Motor neuron (in vitro differentiated cells): Measurements from ENCODE around the gene NRIP2. TPM values are rescaled to one million over a fixed set of nuclear protein-coding genes. Genes with fewer than 3 reads are reported as not detected.

Source experiments
- ATAC-seq, 8 experiments: fragments of 200-7000 bp; cut with Tn5 transposase; replicated peaks in 6 of 8; 2 replicates each; pipeline ENCODE4 v1.8.0; 2021; ENCODE audit warnings: mild to moderate bottlenecking in 8 of 8, moderate library complexity in 8 of 8
- H3K27ac ChIP-seq, 2 donors: fragments of 250-450 bp; sonication (Bioruptor Pico); 2 replicates each; pipeline ENCODE4 v1.9.0; 2021; ENCODE audit warnings: antibody characterized with exemption in 2 of 2, mild to moderate bottlenecking in 2 of 2, moderate library complexity in 1 of 2
- H3K4me1 ChIP-seq, 2 donors: fragments of 250-450 bp; sonication (Bioruptor Pico); replicated peaks in 1 of 2; 2 replicates each; pipeline ENCODE4 v1.6.1; 2021; ENCODE audit warnings: antibody characterized with exemption in 2 of 2, mild to moderate bottlenecking in 2 of 2, moderate library complexity in 1 of 2
- H3K4me3 ChIP-seq, 5 donors: fragments of 250-450 bp; sonication (Bioruptor Pico); 2 replicates each; pipeline ENCODE4 v1.9.0; 2021; ENCODE audit warnings: antibody characterized with exemption in 5 of 5, mild to moderate bottlenecking in 5 of 5, moderate library complexity in 4 of 5
- WGBS, 10 experiments: fragments of 450-650 bp; shearing (Covaris generic); methylation state at CpG; one replicate each; pipeline ENCODE4 v1.0.0; 2022; 5-methylcytosine and 5-hydroxymethylcytosine counted together
- in situ Hi-C, 9 experiments: fragments of 400-800 bp; cut with MboI; loops; one replicate each; pipeline ENCODE4 v1.15.0; 2021; ENCODE audit warnings: low sequenced_read_pairs in 9 of 9, low pct_unique_long_range_greater_than_20kb in 2 of 9; ENCODE audit not compliant: unreplicated experiment in 9 of 9
- total RNA-seq, 8 experiments: library from RNA; unstranded; fragments of 300-600 nt; gene quantifications; 2 replicates each; pipeline versions ENCODE4 v1.2.3 to v1.2.4, GENCODE V29; 2022

The NRIP2 gene
- total RNA-seq, 8 experiments from 2014 or later: 1.00 to 4.1 (median 1.7) TPM

DNA sequence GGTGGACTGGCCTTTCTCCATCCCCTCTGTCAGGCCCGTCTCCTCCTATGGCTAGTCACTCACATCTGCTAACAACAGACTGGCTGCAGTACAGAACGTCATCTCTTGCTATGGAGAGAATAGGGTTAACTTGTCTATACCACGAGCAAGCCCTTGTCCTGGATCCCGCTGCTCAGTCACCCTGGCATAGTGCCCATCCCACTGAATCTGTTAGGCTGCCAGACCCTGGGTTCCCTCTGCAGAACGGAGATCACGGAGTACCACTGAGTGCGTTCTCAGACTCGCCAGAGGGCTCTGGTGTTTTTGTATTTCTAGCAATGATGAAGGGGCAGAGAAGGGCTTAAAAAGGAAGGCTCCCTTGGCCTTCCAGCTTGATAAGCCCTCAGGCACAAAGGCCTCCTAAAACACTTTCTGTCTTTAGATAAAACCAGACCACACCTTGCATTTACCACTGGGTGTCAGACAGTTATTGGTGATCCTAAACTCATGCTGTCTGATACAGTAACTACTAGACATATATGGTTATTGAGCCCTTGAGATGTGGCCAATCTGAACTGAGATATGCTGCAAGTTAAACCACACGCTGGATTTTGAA is 6.3 kb upstream of the NRIP2 start:
- Histone ChIP-seq H3K4me3 (no peak overlapping the region), H3K27ac (no peak overlapping the region), H3K4me1 (peaks cover 4 to 7% of the 10 kb centered on the region in 2 donors)
- 59 to 100% (median 78%) methylated on average over 1 to 6 of the region's 9 CpGs; no CpG with 5 or more reads in 3 of the 10 experiments for WGBS, 10 experiments
- in situ Hi-C loops: loop anchor here in 1 of 9 experiments (25.0 kb wide), 1 partner anchor 196 kb away; no protein-coding TSS in a partner anchor
- ATAC-seq: no peak

DNA sequence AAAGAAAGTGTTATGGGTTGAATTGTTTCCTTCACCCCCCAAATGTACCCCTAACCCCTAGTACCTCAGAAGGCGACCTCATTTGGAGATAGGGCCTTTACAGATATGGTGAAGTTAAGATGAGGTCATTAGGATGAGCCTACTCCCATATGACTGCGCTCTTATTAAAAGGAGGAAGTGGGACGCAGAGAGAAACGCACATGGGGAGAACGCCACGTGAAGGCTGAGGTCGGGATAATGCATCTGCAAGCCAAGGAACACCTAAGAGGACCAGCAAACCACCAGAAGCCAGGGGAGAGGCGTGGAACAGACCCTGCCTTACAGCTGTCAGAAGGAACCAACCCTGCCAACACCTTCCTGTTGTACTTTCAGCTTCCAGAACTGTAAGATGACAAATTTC is 1.7 kb upstream of the NRIP2 start:
- H3K4me3 ChIP-seq: no peak overlapping the region
- ATAC-seq: no peak
- H3K27ac ChIP-seq: no peak overlapping the region
- peaks cover 12 to 16% of the 10 kb centered on the region in 2 donors for H3K4me1 ChIP-seq
- in situ Hi-C loops: loop anchor here in 1 of 9 experiments (25.0 kb wide), 1 partner anchor 201 kb away; no protein-coding TSS in a partner anchor
- WGBS, 10 experiments: 69 to 100% (median 91%) methylated on average over 1 to 7 of the region's 8 CpGs; no CpG with 5 or more reads in 3 of the 10 experiments

DNA sequence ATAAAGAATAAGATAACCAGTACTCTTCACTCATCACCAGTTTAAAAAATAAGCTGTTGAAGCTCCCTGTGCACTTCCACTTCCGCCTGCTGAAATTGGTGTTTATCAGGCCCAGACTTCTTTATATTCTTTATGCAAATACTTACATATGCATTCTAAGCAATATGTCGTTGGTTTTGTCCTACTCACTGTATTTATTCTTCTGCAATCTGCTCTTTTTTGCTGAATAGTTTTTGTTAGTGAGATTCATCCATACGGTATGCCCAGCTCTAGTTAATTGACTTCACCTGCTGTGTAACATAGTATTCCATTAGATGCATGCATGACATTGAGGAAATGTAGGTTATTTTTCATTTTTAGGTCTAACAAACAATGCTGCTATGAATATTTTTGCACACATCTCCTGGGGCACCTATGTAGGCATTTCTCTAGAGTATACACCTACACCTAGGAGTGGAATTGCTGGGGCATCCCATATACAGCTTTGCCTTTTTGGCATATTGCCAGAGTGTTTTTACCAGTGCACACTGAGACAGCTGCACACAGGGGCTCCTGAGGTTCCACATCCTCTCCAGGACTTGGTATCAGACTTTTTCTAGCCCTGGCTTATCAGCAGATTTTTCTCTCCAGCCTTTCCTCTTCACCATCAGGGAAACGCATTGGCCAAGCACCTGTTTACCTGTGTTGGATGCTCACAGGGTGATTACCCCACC is 1.0 kb upstream of the NRIP2 start:
- in situ Hi-C loops: loop anchor here in 1 of 9 experiments (25.0 kb wide), 1 partner anchor 201 kb away; no protein-coding TSS in a partner anchor
- H3K27ac ChIP-seq: no peak overlapping the region

DNA sequence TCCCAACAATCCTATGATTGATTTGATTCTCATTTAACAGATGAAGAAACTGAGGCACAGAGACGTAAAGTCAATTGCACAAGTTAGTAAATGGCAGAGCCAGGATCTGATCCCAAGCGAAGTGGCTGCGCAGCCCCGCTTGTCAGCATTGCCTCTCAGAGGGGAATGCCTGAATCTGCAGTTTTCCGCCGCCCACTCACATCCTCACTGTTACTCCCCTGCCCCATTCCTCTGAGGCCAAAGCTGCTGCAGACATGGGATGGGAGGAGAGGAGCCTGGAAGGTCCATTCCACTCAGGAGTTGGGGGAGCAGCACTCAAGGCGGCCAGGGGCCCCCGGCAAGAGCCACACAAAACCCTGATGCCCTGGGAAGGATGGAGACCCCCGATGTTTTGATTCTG is 1.0 kb downstream of the NRIP2 start:
- WGBS, 10 experiments: 73 to 100% (median 85%) methylated on average over 2 to 5 of the region's 9 CpGs; no CpG with 5 or more reads in 4 of the 10 experiments
- Histone ChIP-seq H3K27ac (no peak overlapping the region), H3K4me1 (peaks cover 12 to 16% of the 10 kb centered on the region in 2 donors), H3K4me3 (no peak overlapping the region)
- in situ Hi-C loops: loop anchor here in 1 of 9 experiments (25.0 kb wide), 1 partner anchor 203 kb away; no protein-coding TSS in a partner anchor
- ATAC-seq: no peak

More for the DNA sequence above, 1.0 kb upstream of the NRIP2 start:
- Histone ChIP-seq H3K4me3 (no peak overlapping the region), H3K4me1 (peaks cover 12 to 16% of the 10 kb centered on the region in 2 donors)
- 14 to 90% (median 69%) methylated on average over 1 to 4 of the region's 4 CpGs; no CpG with 5 or more reads in 1 of the 10 experiments for WGBS, 10 experiments
- no peak for ATAC-seq

DNA sequence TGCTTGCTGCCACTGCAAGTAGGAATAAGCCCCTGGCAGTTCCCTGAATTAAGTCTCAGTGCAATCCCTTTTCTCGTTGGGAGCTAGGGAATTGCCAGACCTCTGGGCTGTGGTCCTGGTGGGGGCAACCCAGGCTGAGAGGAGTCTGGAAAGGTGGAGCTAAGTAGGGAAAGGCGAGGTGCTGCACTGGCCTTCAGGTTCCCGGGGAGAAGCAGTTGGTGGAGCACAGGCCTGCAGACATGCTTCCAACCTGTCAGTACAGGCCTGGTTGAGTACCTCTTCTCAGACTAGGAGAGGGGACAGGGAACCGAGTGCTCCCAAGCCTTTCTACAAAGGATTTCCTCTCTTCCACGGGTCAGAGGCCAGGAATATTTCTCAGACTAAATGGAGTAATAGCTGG is 1.5 kb downstream of the NRIP2 start:
- Histone ChIP-seq H3K4me3 (no peak overlapping the region), H3K27ac (no peak overlapping the region), H3K4me1 (peaks cover 12 to 16% of the 10 kb centered on the region in 2 donors)
- in situ Hi-C loops: loop anchor here in 1 of 9 experiments (25.0 kb wide), 1 partner anchor 204 kb away; no protein-coding TSS in a partner anchor
- 34 to 81% (median 70%) methylated on average over 1 to 3 of the region's 5 CpGs; no CpG with 5 or more reads in 5 of the 10 experiments for WGBS, 10 experiments
- no peak for ATAC-seq

DNA sequence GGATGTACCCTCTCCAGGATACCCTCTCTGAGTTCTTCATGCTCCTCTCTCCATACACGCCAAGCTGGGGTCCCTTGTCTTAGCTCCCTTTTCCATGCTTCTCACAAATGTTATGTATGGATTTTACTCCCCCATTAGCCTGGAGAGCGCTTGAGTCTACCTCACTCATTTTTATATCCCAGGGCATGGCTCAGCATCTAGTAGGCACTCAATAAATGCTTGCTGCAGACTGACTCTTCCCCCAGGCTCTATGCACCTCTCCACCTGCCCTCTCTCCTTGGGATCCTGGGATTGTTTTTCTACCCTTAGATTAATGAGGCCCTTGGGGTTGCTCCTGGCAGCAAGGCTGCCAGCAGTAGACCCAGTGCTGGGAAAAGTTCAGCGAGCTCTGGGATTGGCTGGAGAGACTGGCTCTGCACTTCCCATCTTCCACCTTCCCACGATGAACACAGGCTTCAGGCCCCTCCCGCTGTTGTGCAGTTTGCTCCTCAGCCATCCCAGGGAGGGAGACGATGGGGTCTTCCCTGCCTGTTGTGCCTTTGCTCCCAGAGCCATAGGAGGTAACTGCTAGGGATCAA is 2.2 kb downstream of the NRIP2 start:
- in situ Hi-C loops: loop anchor here in 1 of 9 experiments (25.0 kb wide), 1 partner anchor 205 kb away; no protein-coding TSS in a partner anchor
- no peak overlapping the region for H3K27ac ChIP-seq
- peaks cover 12 to 16% of the 10 kb centered on the region in 2 donors for H3K4me1 ChIP-seq
- ATAC-seq: no peak
- 50 to 100% (median 70%) methylated on average over 1 to 4 of the region's 6 CpGs; no CpG with 5 or more reads in 3 of the 10 experiments for WGBS, 10 experiments
- no peak overlapping the region for H3K4me3 ChIP-seq

DNA sequence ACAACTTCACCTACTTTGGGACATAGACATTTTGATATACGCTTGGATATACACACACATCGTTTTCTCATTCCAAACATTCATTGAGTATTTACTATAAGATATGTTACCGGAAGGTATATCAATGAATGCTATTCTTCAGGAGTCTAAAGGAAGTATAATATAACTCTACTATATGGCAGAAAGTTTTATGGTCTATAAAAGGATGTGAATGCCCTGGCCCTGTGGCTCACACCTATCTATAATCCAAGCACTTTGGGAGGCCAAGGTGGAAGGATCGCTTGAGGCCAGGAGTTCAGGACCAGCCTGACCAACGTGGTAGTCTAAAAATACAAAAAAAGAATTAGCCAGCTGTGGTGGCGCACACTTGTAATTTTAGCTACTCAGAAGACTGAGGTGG is 5.6 kb downstream of the NRIP2 start:
- H3K27ac ChIP-seq: no peak overlapping the region
- peaks cover 10 to 17% of the 10 kb centered on the region in 2 donors for H3K4me1 ChIP-seq
- in situ Hi-C loops: loop anchor here in 1 of 9 experiments (25.0 kb wide), 1 partner anchor 208 kb away; no protein-coding TSS in a partner anchor
- 88 to 100% (median 97%) methylated on average over 1 to 6 of the region's 6 CpGs for WGBS, 10 experiments
- no peak overlapping the region for H3K4me3 ChIP-seq
- no peak for ATAC-seq

DNA sequence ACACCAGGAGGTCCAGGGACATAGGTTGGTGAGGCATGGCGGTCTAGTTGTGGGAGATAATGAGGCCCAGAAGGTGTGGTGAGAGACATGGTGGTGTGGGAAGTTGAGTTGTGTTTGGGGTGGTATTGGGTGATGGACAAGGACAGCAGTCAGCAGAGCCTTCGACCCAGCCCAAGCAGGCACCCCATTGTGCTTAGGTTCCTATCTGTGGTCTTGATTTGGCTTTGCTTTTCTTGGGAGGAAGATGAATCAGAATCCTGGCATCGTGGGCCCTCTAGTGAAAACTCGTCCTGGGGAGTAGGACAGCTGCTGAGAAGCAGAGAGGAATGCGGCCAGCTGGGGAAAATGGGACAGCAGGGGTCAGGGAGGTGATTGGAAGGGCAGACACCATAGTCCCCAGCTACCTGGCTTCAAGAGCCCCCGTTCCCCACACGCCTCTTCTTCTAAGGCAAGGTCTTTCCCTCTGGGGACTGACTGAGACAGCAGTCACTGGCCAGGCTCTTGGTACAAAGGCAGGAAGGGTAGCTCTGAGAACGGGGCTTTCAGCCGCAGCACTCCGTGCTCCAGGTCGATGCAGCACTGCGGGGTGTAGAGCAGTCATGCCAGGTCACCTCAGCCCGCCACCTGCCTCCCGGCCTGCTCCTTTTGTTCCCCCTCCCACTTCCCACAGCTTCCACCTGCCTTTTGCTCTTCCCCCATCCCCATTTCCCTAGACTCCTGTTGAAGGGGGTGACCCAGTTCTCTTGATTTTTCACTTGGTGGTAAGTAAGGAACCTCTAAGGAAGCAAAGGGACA is 7.9 kb downstream of the NRIP2 start:
- Histone ChIP-seq H3K4me1 (peaks cover 10 to 13% of the 10 kb centered on the region in 2 donors), H3K4me3 (no peak overlapping the region), H3K27ac (no peak overlapping the region)
- no peak for ATAC-seq
- in situ Hi-C loops: loop anchor here in 1 of 9 experiments (25.0 kb wide), 1 partner anchor 210 kb away; no protein-coding TSS in a partner anchor
- 60 to 100% (median 78%) methylated on average over 2 to 12 of the region's 14 CpGs; no CpG with 5 or more reads in 4 of the 10 experiments for WGBS, 10 experiments

DNA sequence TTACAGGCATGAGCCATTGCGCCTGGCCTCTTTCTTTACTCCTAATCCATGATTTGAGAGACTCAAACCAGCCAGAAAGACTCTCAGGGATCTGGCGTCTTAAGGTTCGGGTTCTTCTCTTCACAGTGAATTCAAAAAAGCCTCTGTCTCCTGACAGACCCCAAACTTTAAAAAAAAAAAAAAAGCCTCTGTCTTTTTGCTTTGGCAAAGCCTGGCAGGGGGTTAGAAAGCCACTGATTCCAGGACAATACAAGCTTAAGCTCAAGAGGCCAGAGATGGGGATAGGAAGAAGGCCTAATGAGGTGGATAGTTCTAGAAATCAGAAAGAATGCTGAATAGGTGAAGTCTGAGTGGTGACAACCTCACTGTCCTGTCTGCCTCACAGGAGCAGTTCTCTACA is 8.8 kb downstream of the NRIP2 start:
- WGBS, 10 experiments: 70 to 100% (median 87%) methylated on average over 1 to 3 of the region's 3 CpGs; no CpG with 5 or more reads in 2 of the 10 experiments
- no peak overlapping the region for H3K27ac ChIP-seq
- no peak overlapping the region for H3K4me3 ChIP-seq
- H3K4me1 ChIP-seq: peaks cover 10 to 13% of the 10 kb centered on the region in 2 donors
- ATAC-seq: no peak
- in situ Hi-C loops: loop anchor here in 1 of 9 experiments (25.0 kb wide), 1 partner anchor 211 kb away; no protein-coding TSS in a partner anchor

DNA sequence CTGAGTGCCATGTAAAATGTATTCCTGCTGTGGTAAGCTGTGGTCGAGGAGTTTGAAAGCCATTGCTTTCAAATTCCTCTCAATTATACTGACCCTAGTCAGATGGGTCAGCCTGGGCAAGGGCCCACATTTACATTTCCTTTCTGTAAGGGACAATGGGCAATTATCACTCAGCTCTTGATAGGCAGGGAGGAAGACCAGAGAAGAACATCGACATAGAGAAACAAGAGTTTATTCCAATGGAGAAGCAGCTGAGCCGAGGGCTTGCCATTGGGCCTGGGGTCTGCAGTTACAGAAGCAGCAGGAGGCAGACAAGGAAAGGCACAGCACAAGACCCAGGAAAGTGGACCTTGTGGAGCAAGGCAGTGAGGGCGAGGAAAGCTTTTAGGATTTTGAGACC is 9.7 kb downstream of the NRIP2 start:
- H3K27ac ChIP-seq: no peak overlapping the region
- ATAC-seq: peak in 5 of 8 experiments; percentile 33 to 89 (median 63)

DNA sequence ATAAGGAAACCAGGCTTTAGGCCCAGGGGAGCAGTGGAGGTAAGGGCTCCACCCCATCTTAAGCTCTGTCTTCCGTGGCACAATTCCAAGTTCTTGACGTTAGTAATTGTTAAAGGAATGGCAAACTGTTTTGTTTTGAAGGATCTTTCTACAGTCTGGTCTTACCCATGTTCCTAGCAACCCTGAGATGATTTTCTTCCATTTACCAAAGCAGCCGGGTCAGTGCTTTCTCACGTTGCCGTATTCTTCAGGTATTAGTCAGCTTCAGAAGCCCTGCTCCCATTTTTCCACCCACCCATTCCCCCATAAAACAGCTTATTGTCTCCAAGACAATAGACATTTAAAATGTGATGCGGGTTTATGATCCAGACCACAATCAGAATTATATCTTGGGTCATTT is 10.3 kb downstream of the NRIP2 start:
- 46 to 86% (median 68%) methylated on average over 1 to 6 of the region's 6 CpGs; no CpG with 5 or more reads in 2 of the 10 experiments for WGBS, 10 experiments
- ATAC-seq: no peak
- H3K27ac ChIP-seq: no peak overlapping the region
- H3K4me3 ChIP-seq: no peak overlapping the region
- in situ Hi-C loops: no loop called here
- H3K4me1 ChIP-seq: peaks cover 10 to 13% of the 10 kb centered on the region in 2 donors

More for the DNA sequence above, 9.7 kb downstream of the NRIP2 start:
- 0 to 100% (median 44%) methylated on average over 1 to 4 of the region's 4 CpGs; no CpG with 5 or more reads in 1 of the 10 experiments for WGBS, 10 experiments
- in situ Hi-C loops: loop anchor here in 1 of 9 experiments (25.0 kb wide), 1 partner anchor 212 kb away; no protein-coding TSS in a partner anchor
- Histone ChIP-seq H3K4me3 (no peak overlapping the region), H3K4me1 (peaks cover 10 to 13% of the 10 kb centered on the region in 2 donors)

DNA sequence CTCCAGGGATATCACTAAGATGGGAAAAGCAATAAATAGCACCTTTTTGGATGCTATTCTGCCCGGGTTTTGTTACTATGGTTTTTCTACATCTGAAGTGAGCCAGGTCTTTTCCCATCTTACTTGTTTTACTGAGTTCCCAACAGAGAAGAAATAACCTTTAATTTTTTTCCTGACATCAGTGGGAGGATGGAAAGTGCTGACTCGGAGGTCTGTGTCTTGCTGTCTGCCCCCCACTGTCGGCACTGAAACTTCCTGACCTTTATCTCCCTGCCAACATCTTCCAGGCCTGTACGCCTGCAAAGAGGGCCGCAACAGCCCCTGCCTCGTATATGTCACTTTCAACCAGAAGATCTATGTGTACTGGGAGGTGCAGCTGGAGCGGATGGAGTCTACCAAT is 11.4 kb downstream of the NRIP2 start:
- 53 to 100% (median 83%) methylated on average over 1 to 7 of the region's 7 CpGs; no CpG with 5 or more reads in 1 of the 10 experiments for WGBS, 10 experiments

More for the DNA sequence above, 11.4 kb downstream of the NRIP2 start:
- Histone ChIP-seq H3K4me3 (no peak overlapping the region), H3K27ac (no peak overlapping the region), H3K4me1 (peaks cover 10 to 13% of the 10 kb centered on the region in 2 donors)
- no peak for ATAC-seq
- in situ Hi-C loops: no loop called here
